HepG2 (cell line): ENCODE data around the gene FAM210A.

Experiments used
- HNF1B ChIP-seq: sonication (generic); formaldehyde crosslinking; IDR thresholded peaks from 2 replicates; pipeline ENCODE4 v1.5.1; 2020; ENCODE audit warnings: mild to moderate bottlenecking, moderate library complexity, missing genetic modification reagents
- IRF2 ChIP-seq: IDR thresholded peaks from 2 replicates; pipeline ENCODE4 v1.6.1; 2018; ENCODE audit warnings: missing genetic modification reagents, missing compliant biosample characterization
- ZNF556 ChIP-seq: sonication (generic); formaldehyde crosslinking; IDR thresholded peaks from 2 replicates; pipeline ENCODE4 v1.4.0; 2020; ENCODE audit warnings: mild to moderate bottlenecking, missing genetic modification reagents, borderline replicate concordance
- ZNF605 ChIP-seq: sonication (generic); formaldehyde crosslinking; IDR thresholded peaks from 2 replicates; pipeline ENCODE4 v1.8.0; 2022; ENCODE audit warnings: mild to moderate bottlenecking, missing genetic modification reagents

- TF ChIP-seq ZNF556 (CRISPR knock-in tag), result no peak
- TF ChIP-seq IRF2 (CRISPR knock-in tag), result no peak
- no peak for TF ChIP-seq HNF1B
- TF ChIP-seq ZNF605, result no peak
Measured at GRCh38 chr18:13621886-13622619, 104.3 kb downstream of the FAM210A start.
